ENCODE results near the gene RAVER2.

RAVER2 gene

GRCh38 chr1:64845831-64846425 is 101.1 kb downstream of the RAVER2 start:
- in situ Hi-C loops (cut with MboI; ENCODE audit: low pct_unique_long_range_greater_than_20kb, low sequenced_read_pairs, unreplicated experiment): no loop called here
- TF ChIP-seq, protein P1, sequence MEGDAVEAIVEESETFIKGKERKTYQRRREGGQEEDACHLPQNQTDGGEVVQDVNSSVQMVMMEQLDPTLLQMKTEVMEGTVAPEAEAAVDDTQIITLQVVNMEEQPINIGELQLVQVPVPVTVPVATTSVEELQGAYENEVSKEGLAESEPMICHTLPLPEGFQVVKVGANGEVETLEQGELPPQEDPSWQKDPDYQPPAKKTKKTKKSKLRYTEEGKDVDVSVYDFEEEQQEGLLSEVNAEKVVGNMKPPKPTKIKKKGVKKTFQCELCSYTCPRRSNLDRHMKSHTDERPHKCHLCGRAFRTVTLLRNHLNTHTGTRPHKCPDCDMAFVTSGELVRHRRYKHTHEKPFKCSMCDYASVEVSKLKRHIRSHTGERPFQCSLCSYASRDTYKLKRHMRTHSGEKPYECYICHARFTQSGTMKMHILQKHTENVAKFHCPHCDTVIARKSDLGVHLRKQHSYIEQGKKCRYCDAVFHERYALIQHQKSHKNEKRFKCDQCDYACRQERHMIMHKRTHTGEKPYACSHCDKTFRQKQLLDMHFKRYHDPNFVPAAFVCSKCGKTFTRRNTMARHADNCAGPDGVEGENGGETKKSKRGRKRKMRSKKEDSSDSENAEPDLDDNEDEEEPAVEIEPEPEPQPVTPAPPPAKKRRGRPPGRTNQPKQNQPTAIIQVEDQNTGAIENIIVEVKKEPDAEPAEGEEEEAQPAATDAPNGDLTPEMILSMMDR (IDR thresholded peaks at IDR 0.05; ENCODE audit: extremely low read depth, insufficient read depth, missing control alignments): no peak
- DNase-seq (ENCODE audit: low spot score): no peak

DNA sequence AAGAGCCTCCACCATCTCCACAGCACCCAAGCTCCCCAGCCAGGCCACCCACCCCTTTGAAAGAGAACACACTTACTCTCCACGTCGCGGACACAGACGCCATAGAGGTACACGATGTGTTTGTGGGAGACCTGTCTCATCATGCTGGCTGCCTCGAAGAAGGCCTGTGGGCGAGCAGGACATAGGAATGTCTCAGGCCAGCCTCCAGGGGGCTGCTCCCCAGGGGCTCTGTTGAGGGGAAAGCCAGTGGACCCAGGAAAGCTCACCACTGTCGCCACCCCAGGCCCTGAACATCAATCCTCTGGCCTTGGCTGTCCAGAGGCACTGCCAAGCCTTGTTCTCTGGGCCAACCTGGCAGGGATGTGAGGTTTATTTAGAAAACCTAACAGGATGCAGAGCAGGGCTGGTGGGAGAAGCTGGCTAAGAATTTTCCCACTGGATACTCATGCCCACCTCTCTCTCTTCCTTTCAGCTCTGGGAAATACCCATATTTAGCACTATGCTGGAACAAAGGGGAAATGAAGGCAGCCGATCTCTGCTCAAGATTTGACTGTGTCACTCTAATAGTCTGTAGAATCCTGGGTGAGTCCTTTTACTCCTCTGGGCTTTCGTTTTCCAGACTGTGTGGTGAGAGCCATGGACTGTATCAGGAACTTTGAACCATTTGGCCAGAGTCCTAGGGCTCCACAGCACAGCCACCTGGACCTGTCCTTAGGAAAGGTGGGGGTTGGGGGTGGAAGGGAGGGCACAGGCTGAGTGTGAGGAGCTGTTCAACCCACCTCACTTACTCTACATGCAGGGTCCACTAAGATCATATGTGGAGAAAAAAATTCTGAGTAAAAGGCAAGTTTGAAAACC is 101.9 kb downstream of the RAVER2 start:
- in situ Hi-C loops (cut with MboI; ENCODE audit: low pct_unique_long_range_greater_than_20kb, low sequenced_read_pairs, unreplicated experiment): no loop called here

GRCh38 chr1:64847666-64848065 is 102.8 kb downstream of the RAVER2 start:
- in situ Hi-C loops (cut with MboI; ENCODE audit: low pct_unique_long_range_greater_than_20kb, low sequenced_read_pairs, unreplicated experiment): no loop called here

More for the DNA sequence above, 101.9 kb downstream of the RAVER2 start:
- DNase-seq (ENCODE audit: low spot score): no peak
- TF ChIP-seq, protein P1 (IDR thresholded peaks at IDR 0.05; ENCODE audit: extremely low read depth, insufficient read depth, missing control alignments): no peak

GRCh38 chr1:64848136-64848535 is 103.3 kb downstream of the RAVER2 start:
- TF ChIP-seq, protein P1 (IDR thresholded peaks at IDR 0.05; ENCODE audit: extremely low read depth, insufficient read depth, missing control alignments): no peak
- no peak for DNase-seq (ENCODE audit: low spot score)
- in situ Hi-C loops (cut with MboI; ENCODE audit: low pct_unique_long_range_greater_than_20kb, low sequenced_read_pairs, unreplicated experiment): no loop called here

More at GRCh38 chr1:64847666-64848065, 102.8 kb downstream of the RAVER2 start:
- DNase-seq (ENCODE audit: low spot score): no peak
- TF ChIP-seq, protein P1 (IDR thresholded peaks at IDR 0.05; ENCODE audit: extremely low read depth, insufficient read depth, missing control alignments): no peak

DNA sequence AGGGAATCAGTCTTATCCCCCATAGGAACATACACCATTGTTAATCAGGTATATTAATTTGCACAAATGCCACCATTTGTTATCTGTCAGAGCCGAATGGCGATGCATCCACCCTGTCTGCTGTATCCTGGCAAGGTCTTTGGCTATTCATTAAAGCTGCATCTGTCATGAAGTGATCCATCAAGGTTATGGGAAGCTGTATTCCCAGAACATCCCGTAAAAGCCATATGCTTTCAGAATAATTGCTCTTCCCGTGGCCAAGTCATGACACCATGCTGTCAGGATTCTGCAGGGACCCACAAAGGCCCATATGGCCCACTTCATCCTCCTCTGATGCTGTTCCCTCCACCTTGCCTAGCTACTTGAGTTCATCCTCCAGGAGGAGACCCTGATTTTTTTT is 103.9 kb downstream of the RAVER2 start:
- DNase-seq (ENCODE audit: low spot score): no peak
- in situ Hi-C loops (cut with MboI; ENCODE audit: low pct_unique_long_range_greater_than_20kb, low sequenced_read_pairs, unreplicated experiment): no loop called here
- TF ChIP-seq, protein P1 (IDR thresholded peaks at IDR 0.05; ENCODE audit: extremely low read depth, insufficient read depth, missing control alignments): no peak

GRCh38 chr1:64849942-64850341 is 105.1 kb downstream of the RAVER2 start:
- TF ChIP-seq, protein P1 (IDR thresholded peaks at IDR 0.05; ENCODE audit: extremely low read depth, insufficient read depth, missing control alignments): no peak
- in situ Hi-C loops (cut with MboI; ENCODE audit: low pct_unique_long_range_greater_than_20kb, low sequenced_read_pairs, unreplicated experiment): loop anchor here (25.0 kb wide), 1 partner anchor 187 kb away; no protein-coding TSS in a partner anchor
- no peak for DNase-seq (ENCODE audit: low spot score)
